M059J (cell line): ENCODE measurements around the gene MRFAP1L1. TPM values are rescaled to one million over a fixed set of nuclear protein-coding genes. Genes with fewer than 3 reads are reported as not detected.

ENCODE experiments used
- DNase-seq: peaks from one replicate; pipeline ENCODE4 v3.0.0-alpha.2; 2012; ENCODE audit warnings: low read depth
- total RNA-seq: library from RNA; depleted of rRNA; stranded (reverse); fragments of >200 nt; shearing (Covaris generic); gene quantifications from 2 replicates; pipeline ENCODE4 v1.2.3, GENCODE V29; 2014

Gene MRFAP1L1
- total RNA-seq, 1 experiment from 2014 or later = 81.2 TPM

GRCh38 chr4:6716018-6716911 lies 6.6 kb upstream of the MRFAP1L1 start, which contains the start of gene BLOC1S4:
BLOC1S4 (plus strand) TSS chr4:6716174; CDS start chr4:6716210, 36 bp downstream.
- DNase-seq = peak; percentile 82

- no peak for DNase-seq
Measured at GRCh38 chr4:6715704-6716017, 6.0 kb upstream of the MRFAP1L1 start.

- no peak for DNase-seq
Measured at GRCh38 chr4:6714954-6715353, 5.3 kb upstream of the MRFAP1L1 start.

GRCh38 chr4:6710996-6711395 lies 1.3 kb upstream of the MRFAP1L1 start:
- DNase-seq = no peak

- no peak for DNase-seq
Measured at GRCh38 chr4:6710282-6710681, 617 bp upstream of the MRFAP1L1 start.

- DNase-seq = no peak
Measured at GRCh38 chr4:6706173-6706572, 3.5 kb downstream of the MRFAP1L1 start.

- no peak for DNase-seq
Measured at GRCh38 chr4:6705646-6706045, 4.0 kb downstream of the MRFAP1L1 start.

- DNase-seq = peak; percentile 72
Measured at GRCh38 chr4:6703786-6704185, 5.9 kb downstream of the MRFAP1L1 start.

- no peak for DNase-seq
Measured at GRCh38 chr4:6702761-6703160, 6.9 kb downstream of the MRFAP1L1 start.

- no peak for DNase-seq
Measured at GRCh38 chr4:6701371-6701770, 8.3 kb downstream of the MRFAP1L1 start.

- no peak for DNase-seq
Measured at GRCh38 chr4:6699903-6700302, 9.8 kb downstream of the MRFAP1L1 start.

- DNase-seq = no peak
Measured at GRCh38 chr4:6699388-6699787, 10.3 kb downstream of the MRFAP1L1 start.

GRCh38 chr4:6697131-6697530 lies 12.5 kb downstream of the MRFAP1L1 start:
- DNase-seq = no peak

GRCh38 chr4:6696611-6697010 lies 13.1 kb downstream of the MRFAP1L1 start:
- no peak for DNase-seq

- DNase-seq = no peak
Measured at GRCh38 chr4:6695660-6696610, 13.7 kb downstream of the MRFAP1L1 start.

- no peak for DNase-seq
Measured at GRCh38 chr4:6694177-6694901, 15.3 kb downstream of the MRFAP1L1 start.

- DNase-seq = no peak
Measured at GRCh38 chr4:6693231-6694176, 16.2 kb downstream of the MRFAP1L1 start, which contains the start of gene S100P. S100P (plus strand) TSS chr4:6693878; CDS start chr4:6693933, 55 bp downstream.

- peak; percentile 31 for DNase-seq
Measured at GRCh38 chr4:6692806-6693205, 16.9 kb downstream of the MRFAP1L1 start.

- DNase-seq = no peak
Measured at GRCh38 chr4:6692379-6692778, 17.3 kb downstream of the MRFAP1L1 start.

- DNase-seq = no peak
Measured at GRCh38 chr4:6689506-6689960, 20.1 kb downstream of the MRFAP1L1 start.
